Liver (tissue), 9 donors: ENCODE results near the gene PDS5A. TPM values are rescaled to one million over a fixed set of nuclear protein-coding genes. Genes with fewer than 3 reads are reported as not detected.

ENCODE experiments used
- DNase-seq: peaks from one replicate; pipeline ENCODE4 v3.0.0-alpha.2; 2017; ENCODE audit warnings: low spot score
- H3K27ac ChIP-seq, 2 donors: one replicate each; pipeline ENCODE4 v1.7.0; 2013; ENCODE audit warnings: inconsistent platforms in 2 of 2, low read length in 2 of 2, control low read depth in 1 of 2, low read depth in 1 of 2, mild to moderate bottlenecking in 1 of 2
- H3K27me3 ChIP-seq, 4 donors: one replicate each; pipeline versions ENCODE4 v1.6.1 to v1.7.0; 2013; ENCODE audit warnings: low read length in 3 of 4, inconsistent platforms in 1 of 4, mild to moderate bottlenecking in 1 of 4, moderate library complexity in 1 of 4; ENCODE audit not compliant: control insufficient read depth in 4 of 4, insufficient read depth in 4 of 4
- H3K36me3 ChIP-seq, 4 donors: one replicate each; pipeline versions ENCODE4 v1.6.1 to v1.7.0; 2013; ENCODE audit warnings: low read length in 3 of 4, mild to moderate bottlenecking in 3 of 4, low read depth in 1 of 4, moderate library complexity in 1 of 4; ENCODE audit not compliant: control insufficient read depth in 4 of 4, insufficient read depth in 3 of 4
- H3K4me1 ChIP-seq, 4 donors: one replicate each; pipeline versions ENCODE4 v1.6.1 to v1.7.0; 2013; ENCODE audit warnings: low read length in 3 of 4, mild to moderate bottlenecking in 3 of 4, moderate library complexity in 1 of 4; ENCODE audit not compliant: control insufficient read depth in 4 of 4, insufficient read depth in 4 of 4
- H3K4me3 ChIP-seq, 3 donors: one replicate each; pipeline versions ENCODE4 v1.6.1 to v1.7.0; 2013; ENCODE audit warnings: low read length in 3 of 3, control low read depth in 1 of 3, low read depth in 1 of 3, mild to moderate bottlenecking in 1 of 3
- H3K9ac ChIP-seq, 2 donors: one replicate each; pipeline ENCODE4 v1.7.0; 2013; ENCODE audit warnings: low read length in 2 of 2, mild to moderate bottlenecking in 2 of 2, moderate library complexity in 2 of 2, control low read depth in 1 of 2, low read depth in 1 of 2
- H3K9me3 ChIP-seq, 4 donors: one replicate each; pipeline versions ENCODE4 v1.6.1 to v1.7.0; 2013; ENCODE audit warnings: low read length in 3 of 4; ENCODE audit not compliant: control insufficient read depth in 4 of 4
- CTCF ChIP-seq: fragments of 150-350 bp; IDR thresholded peaks from 2 replicates; pipeline ENCODE4 v1.5.1; 2017; ENCODE audit warnings: improper control_type of control experiment, low read depth, low read length; ENCODE audit not compliant: missing input control
- EGR1 ChIP-seq, 2 donors: IDR thresholded peaks; 2 replicates each; pipeline ENCODE4 v1.6.1; 2016 to 2018; ENCODE audit warnings: antibody characterized with exemption in 2 of 2, low read depth in 2 of 2
- FOXA1 ChIP-seq: IDR thresholded peaks from 2 replicates; pipeline ENCODE4 v1.6.1; 2016; ENCODE audit warnings: antibody characterized with exemption
- FOXA2 ChIP-seq: IDR thresholded peaks from 2 replicates; pipeline ENCODE4 v1.6.1; 2016; ENCODE audit warnings: antibody characterized with exemption
- GABPA ChIP-seq, 2 donors: IDR thresholded peaks in 1 of 2; conservative IDR thresholded peaks in 1 of 2; 2 replicates each; pipeline ENCODE4 v1.6.1; 2016; ENCODE audit warnings: antibody characterized with exemption in 2 of 2, mild to moderate bottlenecking in 1 of 2, moderate library complexity in 1 of 2
- HNF4A ChIP-seq, 2 donors: conservative IDR thresholded peaks; 2 replicates each; pipeline ENCODE4 v1.6.1; 2016; ENCODE audit warnings: antibody characterized with exemption in 2 of 2, mild to moderate bottlenecking in 2 of 2
- HNF4G ChIP-seq: IDR thresholded peaks from 2 replicates; pipeline ENCODE4 v1.6.1; 2016; ENCODE audit warnings: antibody characterized with exemption
- JUND ChIP-seq, 2 donors: IDR thresholded peaks; 2 replicates each; pipeline ENCODE4 v1.6.1; 2016; ENCODE audit warnings: antibody characterized with exemption in 2 of 2
- MAX ChIP-seq: IDR thresholded peaks from 2 replicates; pipeline ENCODE4 v1.6.1; 2016; ENCODE audit warnings: antibody characterized with exemption
- NR2F2 ChIP-seq: IDR thresholded peaks from 2 replicates; pipeline ENCODE4 v1.6.1; 2016; ENCODE audit warnings: antibody characterized with exemption
- RAD21 ChIP-seq, 2 donors: IDR thresholded peaks; 2 replicates each; pipeline ENCODE4 v1.6.1; 2016; ENCODE audit warnings: antibody characterized with exemption in 2 of 2, mild to moderate bottlenecking in 2 of 2
- RXRA ChIP-seq, 2 donors: IDR thresholded peaks; 2 replicates each; pipeline ENCODE4 v1.6.1; 2017 to 2018; ENCODE audit warnings: antibody characterized with exemption in 2 of 2, mild to moderate bottlenecking in 1 of 2
- SP1 ChIP-seq: IDR thresholded peaks from 2 replicates; pipeline ENCODE4 v1.6.1; 2018; ENCODE audit warnings: antibody characterized with exemption, mild to moderate bottlenecking
- YY1 ChIP-seq: IDR thresholded peaks from 2 replicates; pipeline ENCODE4 v1.6.1; 2016; ENCODE audit warnings: antibody characterized with exemption, mild to moderate bottlenecking
- ZBTB33 ChIP-seq: IDR thresholded peaks from 2 replicates; pipeline ENCODE4 v1.6.1; 2016; ENCODE audit warnings: antibody characterized with exemption
- WGBS: extraction: QIAGEN DNeasy Blood & Tissue Kit; methylation state at CpG from one replicate; pipeline ENCODE4 v1.1.7; 2013; 5-methylcytosine and 5-hydroxymethylcytosine counted together
- polyA plus RNA-seq, 2 donors: library from polyadenylated mRNA; stranded (reverse) in 1 of 2; unstranded in 1 of 2; fragments of 200-250 nt in 1 of 2; fragments of >200 nt in 1 of 2; fragmentation: Nextera tagmentation in 1 of 2; extraction: Ambion mirVana in 1 of 2; gene quantifications; one replicate each; pipeline versions ENCODE4 v1.2.1 to v1.2.3, GENCODE V29; 2013 to 2015
- total RNA-seq, 2 donors: library from RNA; depleted of rRNA; stranded (reverse); fragments of >200 nt; gene quantifications; one replicate each; pipeline ENCODE4 v1.2.3, GENCODE V29; 2014
- TF ChIP-seq, protein P1 (sequence below): IDR thresholded peaks from 2 replicates; pipeline ENCODE4 v1.6.1; 2016; ENCODE audit warnings: antibody characterized with exemption
- TF ChIP-seq, protein P2 (sequence below): IDR thresholded peaks from 2 replicates; pipeline ENCODE4 v1.6.1; 2016; ENCODE audit warnings: antibody characterized with exemption, mild to moderate bottlenecking
- donor health status: healthy.
- donor health status: healthy.
- donor health status: healthy.
- donor health status: healthy.
- donor health status: healthy.

Gene PDS5A
- total and polyA plus RNA-seq, 4 donors = 10.6 to 59.6 (median 25.9) TPM

DNA sequence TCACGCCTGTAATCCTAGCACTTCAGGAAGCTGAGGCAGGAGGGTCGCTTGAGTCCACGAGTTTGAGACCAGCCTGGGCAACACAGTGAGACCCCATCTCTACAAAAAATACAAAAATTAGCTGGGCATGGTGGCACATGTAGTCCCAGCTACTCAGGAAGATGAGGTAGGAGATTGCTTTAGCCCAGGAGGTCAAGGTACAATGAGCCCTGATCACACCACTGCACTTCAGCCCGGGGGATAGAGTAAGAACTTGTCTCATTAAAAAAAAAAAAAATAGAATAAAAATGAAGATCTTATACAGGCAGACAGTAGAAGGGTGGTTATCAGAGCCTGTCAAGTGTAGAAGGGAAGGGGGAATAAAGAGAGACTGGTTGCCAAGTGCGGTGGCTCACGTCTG, 116.9 kb downstream of the PDS5A start:
- WGBS = 90% methylated on average over 6 of the region's 6 CpGs
- no peaks in the 10 kb centered on the region for H3K4me1 ChIP-seq
- no peak for DNase-seq
- H3K27me3 ChIP-seq = no peaks in the 10 kb centered on the region
- TF ChIP-seq MAX = no peak
- TF ChIP-seq FOXA2 = no peak
- TF ChIP-seq HNF4A (conservative IDR thresholded peaks at IDR 0.05) = peak; percentile 37 to 83
- H3K36me3 ChIP-seq = peaks cover 3 to 52% (median 32%) of the 10 kb centered on the region in 4 donors
- H3K9me3 ChIP-seq = no peaks in the 10 kb centered on the region
- H3K9ac ChIP-seq = no peak overlapping the region
- H3K4me3 ChIP-seq = no peak overlapping the region
- H3K27ac ChIP-seq = no peak overlapping the region

DNA sequence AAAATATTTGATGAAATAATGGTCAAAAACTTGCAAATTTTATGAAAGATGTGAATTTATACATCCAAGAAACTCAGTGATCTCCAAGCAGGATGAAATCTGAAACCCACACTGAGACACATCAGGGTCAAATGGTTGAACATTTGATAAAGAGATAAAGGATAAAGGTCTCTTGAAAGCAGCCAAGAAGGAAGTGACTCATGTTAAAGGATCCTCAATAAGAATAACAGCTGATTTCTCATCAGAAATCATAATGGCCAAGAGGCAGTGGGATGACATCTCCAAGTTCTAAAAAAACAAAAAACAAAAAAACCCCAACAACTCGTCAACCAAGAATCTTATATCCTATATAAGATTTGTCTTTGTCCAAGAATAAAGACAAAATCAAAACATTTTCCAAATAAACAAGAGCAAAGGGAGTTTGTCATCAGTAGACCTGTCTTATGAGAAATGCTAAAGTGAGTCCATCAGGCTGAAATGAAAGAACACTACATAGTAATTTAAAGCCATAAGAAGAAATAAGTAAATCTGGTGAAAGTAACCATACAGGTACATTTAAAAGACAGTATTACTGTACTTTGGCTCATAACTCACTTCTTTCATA, 121.7 kb downstream of the PDS5A start:
- H3K36me3 ChIP-seq = peaks cover 4 to 28% (median 23%) of the 10 kb centered on the region in 4 donors

More for the DNA sequence above, 121.7 kb downstream of the PDS5A start:
- no peak for DNase-seq
- Histone ChIP-seq H3K4me1 (no peaks in the 10 kb centered on the region), H3K9ac (no peak overlapping the region), H3K9me3 (no peaks in the 10 kb centered on the region), H3K27me3 (no peaks in the 10 kb centered on the region), H3K27ac (no peak overlapping the region), H3K4me3 (no peak overlapping the region)
- TF ChIP-seq CTCF (no peak), JUND (IDR thresholded peaks at IDR 0.05) (no peak), MAX (no peak), SP1 (no peak), HNF4G (no peak), NR2F2 (no peak), EGR1 (IDR thresholded peaks at IDR 0.05; ENCODE audit: low read depth in 2 of 2) (no peak), HNF4A (conservative IDR thresholded peaks at IDR 0.05) (no peak), ZBTB33 (no peak), FOXA1 (no peak), RAD21 (IDR thresholded peaks at IDR 0.05) (no peak), YY1 (no peak), GABPA (IDR thresholded peaks at IDR 0.05 in 1 of 2, conservative IDR thresholded peaks at IDR 0.05 in 1 of 2) (no peak), RXRA (IDR thresholded peaks at IDR 0.05) (no peak)
- TF ChIP-seq, protein P1, sequence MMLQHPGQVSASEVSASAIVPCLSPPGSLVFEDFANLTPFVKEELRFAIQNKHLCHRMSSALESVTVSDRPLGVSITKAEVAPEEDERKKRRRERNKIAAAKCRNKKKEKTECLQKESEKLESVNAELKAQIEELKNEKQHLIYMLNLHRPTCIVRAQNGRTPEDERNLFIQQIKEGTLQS = no peak
- TF ChIP-seq, protein P2, sequence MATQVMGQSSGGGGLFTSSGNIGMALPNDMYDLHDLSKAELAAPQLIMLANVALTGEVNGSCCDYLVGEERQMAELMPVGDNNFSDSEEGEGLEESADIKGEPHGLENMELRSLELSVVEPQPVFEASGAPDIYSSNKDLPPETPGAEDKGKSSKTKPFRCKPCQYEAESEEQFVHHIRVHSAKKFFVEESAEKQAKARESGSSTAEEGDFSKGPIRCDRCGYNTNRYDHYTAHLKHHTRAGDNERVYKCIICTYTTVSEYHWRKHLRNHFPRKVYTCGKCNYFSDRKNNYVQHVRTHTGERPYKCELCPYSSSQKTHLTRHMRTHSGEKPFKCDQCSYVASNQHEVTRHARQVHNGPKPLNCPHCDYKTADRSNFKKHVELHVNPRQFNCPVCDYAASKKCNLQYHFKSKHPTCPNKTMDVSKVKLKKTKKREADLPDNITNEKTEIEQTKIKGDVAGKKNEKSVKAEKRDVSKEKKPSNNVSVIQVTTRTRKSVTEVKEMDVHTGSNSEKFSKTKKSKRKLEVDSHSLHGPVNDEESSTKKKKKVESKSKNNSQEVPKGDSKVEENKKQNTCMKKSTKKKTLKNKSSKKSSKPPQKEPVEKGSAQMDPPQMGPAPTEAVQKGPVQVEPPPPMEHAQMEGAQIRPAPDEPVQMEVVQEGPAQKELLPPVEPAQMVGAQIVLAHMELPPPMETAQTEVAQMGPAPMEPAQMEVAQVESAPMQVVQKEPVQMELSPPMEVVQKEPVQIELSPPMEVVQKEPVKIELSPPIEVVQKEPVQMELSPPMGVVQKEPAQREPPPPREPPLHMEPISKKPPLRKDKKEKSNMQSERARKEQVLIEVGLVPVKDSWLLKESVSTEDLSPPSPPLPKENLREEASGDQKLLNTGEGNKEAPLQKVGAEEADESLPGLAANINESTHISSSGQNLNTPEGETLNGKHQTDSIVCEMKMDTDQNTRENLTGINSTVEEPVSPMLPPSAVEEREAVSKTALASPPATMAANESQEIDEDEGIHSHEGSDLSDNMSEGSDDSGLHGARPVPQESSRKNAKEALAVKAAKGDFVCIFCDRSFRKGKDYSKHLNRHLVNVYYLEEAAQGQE = no peak
- 95% methylated on average over 1 of the region's 1 CpG for WGBS
